ENCODE data around the gene MOB1A.
"Not testable (repeated sequence)": the region's sequence is repeated elsewhere in the genome, so short reads cannot be mapped to it uniquely, and the experiment has no call there.

MOB1A gene

GRCh38 chr2:74128206-74128605 lies 50.5 kb downstream of the MOB1A start:
- no peak overlapping the region for H3K9ac ChIP-seq (ENCODE audit: low read length)
- no peak overlapping the region for H2AFZ ChIP-seq (ENCODE audit: low read length)
- H3K4me2 ChIP-seq (ENCODE audit: low read length) = no peak overlapping the region
- H3K36me3 ChIP-seq (ENCODE audit: insufficient read depth, low read length) = no peaks in the 10 kb centered on the region; the same call in 1 of the 2 replicates
- H3K79me2 ChIP-seq (ENCODE audit: insufficient read depth, low read length) = no peaks in the 10 kb centered on the region
- no peaks in the 10 kb centered on the region for H3K27me3 ChIP-seq (ENCODE audit: insufficient read depth, low read length)
- no peaks in the 10 kb centered on the region for H3K4me1 ChIP-seq (ENCODE audit: insufficient read depth, low read length, severe bottlenecking)
- H3K9me2 ChIP-seq (ENCODE audit: low read depth, low read length) = no peaks in the 10 kb centered on the region
- no peak overlapping the region for H3K4me3 ChIP-seq (ENCODE audit: low read depth, low read length, poor library complexity, severe bottlenecking)
- TF ChIP-seq, protein P1, sequence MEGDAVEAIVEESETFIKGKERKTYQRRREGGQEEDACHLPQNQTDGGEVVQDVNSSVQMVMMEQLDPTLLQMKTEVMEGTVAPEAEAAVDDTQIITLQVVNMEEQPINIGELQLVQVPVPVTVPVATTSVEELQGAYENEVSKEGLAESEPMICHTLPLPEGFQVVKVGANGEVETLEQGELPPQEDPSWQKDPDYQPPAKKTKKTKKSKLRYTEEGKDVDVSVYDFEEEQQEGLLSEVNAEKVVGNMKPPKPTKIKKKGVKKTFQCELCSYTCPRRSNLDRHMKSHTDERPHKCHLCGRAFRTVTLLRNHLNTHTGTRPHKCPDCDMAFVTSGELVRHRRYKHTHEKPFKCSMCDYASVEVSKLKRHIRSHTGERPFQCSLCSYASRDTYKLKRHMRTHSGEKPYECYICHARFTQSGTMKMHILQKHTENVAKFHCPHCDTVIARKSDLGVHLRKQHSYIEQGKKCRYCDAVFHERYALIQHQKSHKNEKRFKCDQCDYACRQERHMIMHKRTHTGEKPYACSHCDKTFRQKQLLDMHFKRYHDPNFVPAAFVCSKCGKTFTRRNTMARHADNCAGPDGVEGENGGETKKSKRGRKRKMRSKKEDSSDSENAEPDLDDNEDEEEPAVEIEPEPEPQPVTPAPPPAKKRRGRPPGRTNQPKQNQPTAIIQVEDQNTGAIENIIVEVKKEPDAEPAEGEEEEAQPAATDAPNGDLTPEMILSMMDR (IDR thresholded peaks at IDR 0.05; ENCODE audit: low read length) = peak; percentile 28; the same call in 1 of the 2 replicates
- TF ChIP-seq EZH2 (IDR thresholded peaks at IDR 0.05; ENCODE audit: borderline replicate concordance, low read length) = no peak
- no peaks in the 10 kb centered on the region for H3F3A ChIP-seq (ENCODE audit: insufficient read depth, low read length)
- no peaks in the 10 kb centered on the region for H4K20me1 ChIP-seq (ENCODE audit: insufficient read depth, low read length)
- no peaks in the 10 kb centered on the region for H3K9me3 ChIP-seq (ENCODE audit: low read length)
- H3K27ac ChIP-seq (ENCODE audit: low read depth, low read length, poor library complexity, severe bottlenecking) = no peak overlapping the region

- not testable (repeated sequence) for H4K20me1 ChIP-seq (ENCODE audit: insufficient read depth, low read length); H3K79me2 ChIP-seq (ENCODE audit: insufficient read depth, low read length); H3K9me2 ChIP-seq (ENCODE audit: low read depth, low read length); H3K4me2 ChIP-seq (ENCODE audit: low read length); H3K4me1 ChIP-seq (ENCODE audit: insufficient read depth, low read length, severe bottlenecking); H3K4me3 ChIP-seq (ENCODE audit: low read depth, low read length, poor library complexity, severe bottlenecking); H3K9ac ChIP-seq (ENCODE audit: low read length); H3K27me3 ChIP-seq (ENCODE audit: insufficient read depth, low read length); H2AFZ ChIP-seq (ENCODE audit: low read length); H3F3A ChIP-seq (ENCODE audit: insufficient read depth, low read length); H3K36me3 ChIP-seq (ENCODE audit: insufficient read depth, low read length); H3K27ac ChIP-seq (ENCODE audit: low read depth, low read length, poor library complexity, severe bottlenecking)
- peaks cover 11% of the 10 kb centered on the region for H3K9me3 ChIP-seq (ENCODE audit: low read length)
These were observed 54.7 kb downstream of the MOB1A start for GRCh38 chr2:74123955-74124354.

DNA sequence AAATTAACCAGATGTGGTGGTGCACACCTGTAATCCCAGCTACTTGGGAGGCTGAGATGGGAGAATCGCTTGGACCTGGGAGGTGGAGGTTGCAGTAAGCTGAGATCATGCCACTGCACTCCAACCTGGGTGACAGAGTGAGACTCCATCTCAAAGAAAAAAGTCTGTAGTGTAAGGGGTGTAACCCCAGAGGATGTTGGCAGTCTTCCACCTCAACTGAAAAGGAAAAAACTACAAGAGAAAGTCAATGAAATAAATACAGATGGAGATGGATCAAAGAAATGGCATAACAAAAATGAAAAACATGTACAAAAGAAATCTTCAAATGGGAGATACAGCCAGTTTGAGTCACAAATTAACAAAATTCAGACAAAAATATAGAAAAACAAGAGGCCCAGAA lies 56.8 kb downstream of the MOB1A start:
- H3K4me1 ChIP-seq (ENCODE audit: insufficient read depth, low read length, severe bottlenecking); H3K79me2 ChIP-seq (ENCODE audit: insufficient read depth, low read length); H3K9ac ChIP-seq (ENCODE audit: low read length); H3F3A ChIP-seq (ENCODE audit: insufficient read depth, low read length); H3K4me2 ChIP-seq (ENCODE audit: low read length); H2AFZ ChIP-seq (ENCODE audit: low read length); H3K36me3 ChIP-seq (ENCODE audit: insufficient read depth, low read length); H3K27ac ChIP-seq (ENCODE audit: low read depth, low read length, poor library complexity, severe bottlenecking); H3K27me3 ChIP-seq (ENCODE audit: insufficient read depth, low read length); H4K20me1 ChIP-seq (ENCODE audit: insufficient read depth, low read length); H3K9me2 ChIP-seq (ENCODE audit: low read depth, low read length); H3K4me3 ChIP-seq (ENCODE audit: low read depth, low read length, poor library complexity, severe bottlenecking): not testable (repeated sequence)
- peaks cover 11% of the 10 kb centered on the region for H3K9me3 ChIP-seq (ENCODE audit: low read length)

GRCh38 chr2:74119912-74120825 lies 58.5 kb downstream of the MOB1A start:
- Histone ChIP-seq H2AFZ (ENCODE audit: low read length) (peak overlapping the region; percentile 65; the same call in 1 of the 2 replicates), H3K27ac (ENCODE audit: low read depth, low read length, poor library complexity, severe bottlenecking) (peak overlapping the region; percentile 35), H3K9me2 (ENCODE audit: low read depth, low read length) (no peaks in the 10 kb centered on the region), H3K9ac (ENCODE audit: low read length) (peak overlapping the region; percentile 59), H3F3A (ENCODE audit: insufficient read depth, low read length) (no peaks in the 10 kb centered on the region; the same call in 1 of the 2 replicates), H4K20me1 (ENCODE audit: insufficient read depth, low read length) (no peaks in the 10 kb centered on the region), H3K4me1 (ENCODE audit: insufficient read depth, low read length, severe bottlenecking) (peaks cover 10% of the 10 kb centered on the region), H3K4me2 (ENCODE audit: low read length) (peak overlapping the region; percentile 69), H3K27me3 (ENCODE audit: insufficient read depth, low read length) (no peaks in the 10 kb centered on the region), H3K4me3 (ENCODE audit: low read depth, low read length, poor library complexity, severe bottlenecking) (peak overlapping the region; percentile 69), H3K9me3 (ENCODE audit: low read length) (peaks cover 11% of the 10 kb centered on the region), H3K79me2 (ENCODE audit: insufficient read depth, low read length) (no peaks in the 10 kb centered on the region), H3K36me3 (ENCODE audit: insufficient read depth, low read length) (no peaks in the 10 kb centered on the region)
- TF ChIP-seq EZH2 (IDR thresholded peaks at IDR 0.05; ENCODE audit: borderline replicate concordance, low read length) = no peak
- TF ChIP-seq, protein P1 (IDR thresholded peaks at IDR 0.05; ENCODE audit: low read length) = peak; percentile 52; the same call in 1 of the 2 replicates

Measured in OCI-LY1 (cell line).